NCI-H1048 (cell line): ENCODE measurements around the gene TCEAL5.
"Not testable (repeated sequence)": the region's sequence is repeated elsewhere in the genome, so short reads cannot be mapped to it uniquely, and the experiment has no call there.

ENCODE experiments used
- DNase-seq: peaks from one replicate; lab custom pipeline; 2025; lab: John Stamatoyannopoulos, UW

The TCEAL5 gene

DNA sequence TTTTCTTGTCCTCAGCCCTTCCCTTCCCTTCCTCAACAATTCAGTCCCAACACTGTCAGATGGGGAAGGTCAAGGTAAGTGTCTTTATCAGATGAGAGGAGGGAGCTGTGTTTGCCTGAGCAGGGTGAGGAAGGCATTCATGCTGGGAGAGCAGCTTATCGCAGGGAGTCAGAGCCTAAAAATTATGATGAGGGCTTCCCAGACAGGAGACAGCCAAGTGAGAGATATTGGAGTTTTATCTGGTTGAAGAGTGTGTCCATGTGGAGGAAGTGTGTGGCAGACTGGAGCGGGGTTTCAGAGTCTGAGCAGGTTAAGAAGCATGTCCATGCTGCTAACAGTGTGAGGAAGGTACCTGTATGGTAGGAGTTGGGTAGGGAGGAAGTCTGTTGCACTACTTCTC is 43.3 kb downstream of the TCEAL5 start:
- no peak for DNase-seq

DNA sequence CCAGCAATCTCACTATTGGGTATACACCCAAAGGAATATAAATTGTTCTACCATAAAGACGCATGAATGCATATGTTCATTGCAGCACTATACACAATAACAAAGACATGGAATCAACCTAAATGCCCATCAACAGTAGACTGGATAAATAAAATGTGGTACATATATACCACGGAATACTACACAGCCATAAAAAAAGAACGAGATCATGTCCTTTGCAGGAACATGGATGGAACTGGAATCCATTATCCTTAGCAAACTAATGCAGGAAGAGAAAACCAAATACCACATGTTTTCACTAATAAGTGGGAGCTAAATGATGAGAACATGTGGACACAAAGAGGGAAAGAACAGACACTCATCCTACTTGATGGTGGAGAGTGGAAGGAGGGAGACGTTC is 50.6 kb downstream of the TCEAL5 start:
- not testable (repeated sequence) for DNase-seq
